GM23338 (cell line): ENCODE measurements around the gene GAPVD1. TPM values are rescaled to one million over a fixed set of nuclear protein-coding genes. Genes with fewer than 3 reads are reported as not detected.

Experiments
- ATAC-seq: fragments of 200-7000 bp; cut with Tn5 transposase; 3 replicates; pipeline ENCODE4 v1.9.1; 2020
- DNase-seq: peaks from one replicate; pipeline ENCODE4 v3.0.0-alpha.2; 2015; ENCODE audit warnings: low spot score
- H2AFZ ChIP-seq: fragments of 200-600 bp; sonication (generic); 2 replicates; pipeline ENCODE4 v1.8.0; 2016; ENCODE audit warnings: antibody characterized with exemption, mild to moderate bottlenecking, moderate library complexity
- H3F3A ChIP-seq: fragments of 200-600 bp; sonication (generic); replicated peaks from 2 replicates; pipeline ENCODE4 v1.8.0; 2017; ENCODE audit warnings: antibody characterized with exemption, mixed run types, low read depth
- H3K27ac ChIP-seq: fragments of 200-600 bp; sonication (generic); 2 replicates; pipeline ENCODE4 v1.6.1; 2016; ENCODE audit warnings: low read depth
- H3K27me3 ChIP-seq: fragments of 200-600 bp; sonication (generic); 2 replicates; pipeline ENCODE4 v1.8.0; 2016; ENCODE audit warnings: mild to moderate bottlenecking, mixed run types, moderate library complexity; ENCODE audit not compliant: insufficient read depth
- H3K36me3 ChIP-seq: fragments of 200-600 bp; sonication (generic); 2 replicates; pipeline ENCODE4 v1.8.0; 2016; ENCODE audit warnings: mild to moderate bottlenecking; ENCODE audit not compliant: insufficient read depth
- H3K4me1 ChIP-seq: fragments of 200-600 bp; sonication (generic); 2 replicates; pipeline ENCODE4 v1.8.0; 2016; ENCODE audit warnings: mild to moderate bottlenecking, moderate library complexity; ENCODE audit not compliant: insufficient read depth
- H3K4me2 ChIP-seq: fragments of 200-600 bp; sonication (generic); 2 replicates; pipeline ENCODE4 v1.7.1; 2017; ENCODE audit warnings: mixed run types
- H3K4me3 ChIP-seq: fragments of 200-600 bp; sonication (generic); 2 replicates; pipeline ENCODE4 v1.6.1; 2016; ENCODE audit warnings: mixed run types
- H3K79me2 ChIP-seq: fragments of 200-600 bp; sonication (generic); replicated peaks from 2 replicates; pipeline ENCODE4 v1.8.0; 2017; ENCODE audit warnings: mild to moderate bottlenecking; ENCODE audit not compliant: insufficient read depth
- H3K9me2 ChIP-seq: fragments of 200-600 bp; sonication (generic); 2 replicates; pipeline ENCODE4 v1.8.0; 2017; ENCODE audit not compliant: insufficient read depth
- H4K20me1 ChIP-seq: fragments of 200-600 bp; sonication (generic); replicated peaks from 2 replicates; pipeline ENCODE4 v1.8.0; 2017; ENCODE audit warnings: mild to moderate bottlenecking; ENCODE audit not compliant: insufficient read depth
- H3K27ac Mint-ChIP-seq: 2 replicates; pipeline ENCODE4 v1.8.0; 2020; ENCODE audit warnings: inconsistent platforms, mild to moderate bottlenecking, moderate library complexity, mixed read lengths
- H3K27me3 Mint-ChIP-seq: 3 replicates; pipeline ENCODE4 v1.8.0; 2022; ENCODE audit warnings: low read depth, mild to moderate bottlenecking, moderate library complexity, mixed read lengths, inconsistent platforms; ENCODE audit not compliant: insufficient read depth, poor library complexity
- H3K36me3 Mint-ChIP-seq: 3 replicates; pipeline ENCODE4 v1.8.0; 2021; ENCODE audit warnings: low read depth, mild to moderate bottlenecking, inconsistent platforms, moderate library complexity, mixed read lengths
- H3K4me1 Mint-ChIP-seq: 3 replicates; pipeline ENCODE4 v1.8.0; 2020; ENCODE audit warnings: mild to moderate bottlenecking, inconsistent platforms, mixed read lengths
- H3K4me3 Mint-ChIP-seq: 3 replicates; pipeline ENCODE4 v1.8.0; 2021; ENCODE audit warnings: moderate library complexity, mild to moderate bottlenecking, inconsistent platforms, mixed read lengths
- H3K9me3 Mint-ChIP-seq: 3 replicates; pipeline ENCODE4 v1.8.0; 2020; ENCODE audit warnings: moderate library complexity, mild to moderate bottlenecking, inconsistent platforms, mixed read lengths
- CREB1 ChIP-seq: fragments of 250-450 bp; sonication (Bioruptor Pico); IDR thresholded peaks from 2 replicates; pipeline ENCODE4 v1.5.0; 2020; ENCODE audit warnings: low read depth, mild to moderate bottlenecking, moderate library complexity
- EZH2 ChIP-seq: fragments of 200-600 bp; sonication (generic); IDR thresholded peaks from one replicate; pipeline ENCODE4 v1.8.0; 2017; ENCODE audit warnings: antibody characterized with exemption, mild to moderate bottlenecking, low read depth; ENCODE audit not compliant: unreplicated experiment
- EZH2phosphoT487 ChIP-seq: fragments of 200-600 bp; sonication (generic); IDR thresholded peaks from one replicate; pipeline ENCODE4 v1.8.1; 2018; ENCODE audit warnings: antibody characterized with exemption; ENCODE audit not compliant: unreplicated experiment
- JUNB ChIP-seq: IDR thresholded peaks from one replicate; pipeline ENCODE4 v1.6.1; 2016; ENCODE audit warnings: antibody characterized with exemption; ENCODE audit not compliant: unreplicated experiment
- NANOG ChIP-seq: IDR thresholded peaks from 2 replicates; pipeline ENCODE4 v1.6.1; 2016; ENCODE audit warnings: antibody characterized with exemption, borderline replicate concordance
- POLR2AphosphoS5 ChIP-seq: IDR thresholded peaks from 2 replicates; pipeline ENCODE4 v1.6.1; 2016; ENCODE audit warnings: antibody characterized with exemption, low read depth
- STAT1 ChIP-seq: IDR thresholded peaks from one replicate; pipeline ENCODE4 v1.6.1; 2016; ENCODE audit warnings: antibody characterized with exemption; ENCODE audit not compliant: unreplicated experiment
- ZNF114 ChIP-seq: fragments of 250-450 bp; sonication (Bioruptor Pico); IDR thresholded peaks from 2 replicates; pipeline ENCODE4 v1.5.0; 2020; ENCODE audit warnings: mild to moderate bottlenecking, moderate library complexity
- ZNF331 ChIP-seq: fragments of 250-450 bp; sonication (Bioruptor Pico); IDR thresholded peaks from 2 replicates; pipeline ENCODE4 v1.5.0; 2020; ENCODE audit warnings: low read depth, mild to moderate bottlenecking, moderate library complexity
- polyA plus RNA-seq: library from polyadenylated mRNA; unstranded; fragments of >200 nt; fragmentation: Nextera tagmentation; extraction: Ambion mirVana; gene quantifications from 2 replicates; pipeline ENCODE4 v1.2.1, GENCODE V29; 2016
- total RNA-seq: library from RNA; depleted of rRNA; stranded (reverse); fragments of >200 nt; shearing (Covaris generic); gene quantifications from 2 replicates; pipeline ENCODE4 v1.2.3, GENCODE V29; 2014
- TF ChIP-seq, protein P1 (sequence below): IDR thresholded peaks from 2 replicates; pipeline ENCODE4 v1.6.1; 2016; ENCODE audit warnings: antibody characterized with exemption
- TF ChIP-seq, protein P2 (sequence below), 2 experiments: fragments of 200-600 bp in 1 of 2; sonication (generic) in 1 of 2; conservative IDR thresholded peaks; 2 replicates each; pipeline versions ENCODE4 v1.5.1 to v1.6.1; 2016 to 2017; ENCODE audit warnings: antibody characterized with exemption in 2 of 2, low read depth in 2 of 2, mild to moderate bottlenecking in 2 of 2, moderate library complexity in 1 of 2
- TF ChIP-seq, protein P3 (sequence below): fragments of 250-450 bp; sonication (Bioruptor Pico); IDR thresholded peaks from 2 replicates; pipeline ENCODE4 v1.5.0; 2020; ENCODE audit warnings: mild to moderate bottlenecking, moderate library complexity
- TF ChIP-seq, protein P4 (sequence below): IDR thresholded peaks from one replicate; pipeline ENCODE4 v1.6.1; 2018; ENCODE audit warnings: antibody characterized with exemption; ENCODE audit not compliant: unreplicated experiment

The GAPVD1 gene
- total and polyA plus RNA-seq, 2 experiments from 2014 or later: 19.2 to 34.6 TPM

DNA sequence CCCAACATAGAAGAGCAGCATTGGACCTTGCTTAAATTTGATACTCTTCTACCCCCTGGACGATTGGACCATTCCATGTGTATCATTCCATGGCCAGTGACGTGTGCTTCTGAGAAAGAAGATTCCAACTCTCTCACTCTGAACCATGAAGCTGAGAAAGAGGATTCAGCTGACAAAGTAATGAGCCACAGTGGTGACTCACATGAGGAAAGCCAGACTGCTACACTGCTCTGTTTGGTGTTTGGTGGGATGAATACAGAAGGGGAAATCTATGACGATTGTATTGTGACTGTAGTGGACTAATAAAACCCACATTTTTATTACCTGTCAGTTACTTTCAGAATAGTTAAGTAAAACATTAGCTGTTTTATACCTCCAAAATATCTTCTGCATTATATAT lies 27.9 kb upstream of the GAPVD1 start:
- 0 out of 2 replicates have a peak overlapping the region, but pooled peaks have one; percentile 75 for H3K27ac ChIP-seq
- peaks cover 39% of the 10 kb centered on the region for H3F3A ChIP-seq
- no peaks in the 10 kb centered on the region for H3K27me3 ChIP-seq
- TF ChIP-seq, protein P1, sequence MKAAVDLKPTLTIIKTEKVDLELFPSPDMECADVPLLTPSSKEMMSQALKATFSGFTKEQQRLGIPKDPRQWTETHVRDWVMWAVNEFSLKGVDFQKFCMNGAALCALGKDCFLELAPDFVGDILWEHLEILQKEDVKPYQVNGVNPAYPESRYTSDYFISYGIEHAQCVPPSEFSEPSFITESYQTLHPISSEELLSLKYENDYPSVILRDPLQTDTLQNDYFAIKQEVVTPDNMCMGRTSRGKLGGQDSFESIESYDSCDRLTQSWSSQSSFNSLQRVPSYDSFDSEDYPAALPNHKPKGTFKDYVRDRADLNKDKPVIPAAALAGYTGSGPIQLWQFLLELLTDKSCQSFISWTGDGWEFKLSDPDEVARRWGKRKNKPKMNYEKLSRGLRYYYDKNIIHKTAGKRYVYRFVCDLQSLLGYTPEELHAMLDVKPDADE: no peak
- TF ChIP-seq, protein P2, sequence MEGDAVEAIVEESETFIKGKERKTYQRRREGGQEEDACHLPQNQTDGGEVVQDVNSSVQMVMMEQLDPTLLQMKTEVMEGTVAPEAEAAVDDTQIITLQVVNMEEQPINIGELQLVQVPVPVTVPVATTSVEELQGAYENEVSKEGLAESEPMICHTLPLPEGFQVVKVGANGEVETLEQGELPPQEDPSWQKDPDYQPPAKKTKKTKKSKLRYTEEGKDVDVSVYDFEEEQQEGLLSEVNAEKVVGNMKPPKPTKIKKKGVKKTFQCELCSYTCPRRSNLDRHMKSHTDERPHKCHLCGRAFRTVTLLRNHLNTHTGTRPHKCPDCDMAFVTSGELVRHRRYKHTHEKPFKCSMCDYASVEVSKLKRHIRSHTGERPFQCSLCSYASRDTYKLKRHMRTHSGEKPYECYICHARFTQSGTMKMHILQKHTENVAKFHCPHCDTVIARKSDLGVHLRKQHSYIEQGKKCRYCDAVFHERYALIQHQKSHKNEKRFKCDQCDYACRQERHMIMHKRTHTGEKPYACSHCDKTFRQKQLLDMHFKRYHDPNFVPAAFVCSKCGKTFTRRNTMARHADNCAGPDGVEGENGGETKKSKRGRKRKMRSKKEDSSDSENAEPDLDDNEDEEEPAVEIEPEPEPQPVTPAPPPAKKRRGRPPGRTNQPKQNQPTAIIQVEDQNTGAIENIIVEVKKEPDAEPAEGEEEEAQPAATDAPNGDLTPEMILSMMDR (conservative IDR thresholded peaks at IDR 0.05; ENCODE audit: low read depth in 2 of 2): no peak
- TF ChIP-seq NANOG (no peak), JUNB (no peak), EZH2 (no peak), ZNF331 (no peak), ZNF114 (no peak), STAT1 (no peak), POLR2AphosphoS5 (no peak), EZH2phosphoT487 (no peak), CREB1 (CRISPR knock-in tag) (no peak)
- TF ChIP-seq, protein P3, sequence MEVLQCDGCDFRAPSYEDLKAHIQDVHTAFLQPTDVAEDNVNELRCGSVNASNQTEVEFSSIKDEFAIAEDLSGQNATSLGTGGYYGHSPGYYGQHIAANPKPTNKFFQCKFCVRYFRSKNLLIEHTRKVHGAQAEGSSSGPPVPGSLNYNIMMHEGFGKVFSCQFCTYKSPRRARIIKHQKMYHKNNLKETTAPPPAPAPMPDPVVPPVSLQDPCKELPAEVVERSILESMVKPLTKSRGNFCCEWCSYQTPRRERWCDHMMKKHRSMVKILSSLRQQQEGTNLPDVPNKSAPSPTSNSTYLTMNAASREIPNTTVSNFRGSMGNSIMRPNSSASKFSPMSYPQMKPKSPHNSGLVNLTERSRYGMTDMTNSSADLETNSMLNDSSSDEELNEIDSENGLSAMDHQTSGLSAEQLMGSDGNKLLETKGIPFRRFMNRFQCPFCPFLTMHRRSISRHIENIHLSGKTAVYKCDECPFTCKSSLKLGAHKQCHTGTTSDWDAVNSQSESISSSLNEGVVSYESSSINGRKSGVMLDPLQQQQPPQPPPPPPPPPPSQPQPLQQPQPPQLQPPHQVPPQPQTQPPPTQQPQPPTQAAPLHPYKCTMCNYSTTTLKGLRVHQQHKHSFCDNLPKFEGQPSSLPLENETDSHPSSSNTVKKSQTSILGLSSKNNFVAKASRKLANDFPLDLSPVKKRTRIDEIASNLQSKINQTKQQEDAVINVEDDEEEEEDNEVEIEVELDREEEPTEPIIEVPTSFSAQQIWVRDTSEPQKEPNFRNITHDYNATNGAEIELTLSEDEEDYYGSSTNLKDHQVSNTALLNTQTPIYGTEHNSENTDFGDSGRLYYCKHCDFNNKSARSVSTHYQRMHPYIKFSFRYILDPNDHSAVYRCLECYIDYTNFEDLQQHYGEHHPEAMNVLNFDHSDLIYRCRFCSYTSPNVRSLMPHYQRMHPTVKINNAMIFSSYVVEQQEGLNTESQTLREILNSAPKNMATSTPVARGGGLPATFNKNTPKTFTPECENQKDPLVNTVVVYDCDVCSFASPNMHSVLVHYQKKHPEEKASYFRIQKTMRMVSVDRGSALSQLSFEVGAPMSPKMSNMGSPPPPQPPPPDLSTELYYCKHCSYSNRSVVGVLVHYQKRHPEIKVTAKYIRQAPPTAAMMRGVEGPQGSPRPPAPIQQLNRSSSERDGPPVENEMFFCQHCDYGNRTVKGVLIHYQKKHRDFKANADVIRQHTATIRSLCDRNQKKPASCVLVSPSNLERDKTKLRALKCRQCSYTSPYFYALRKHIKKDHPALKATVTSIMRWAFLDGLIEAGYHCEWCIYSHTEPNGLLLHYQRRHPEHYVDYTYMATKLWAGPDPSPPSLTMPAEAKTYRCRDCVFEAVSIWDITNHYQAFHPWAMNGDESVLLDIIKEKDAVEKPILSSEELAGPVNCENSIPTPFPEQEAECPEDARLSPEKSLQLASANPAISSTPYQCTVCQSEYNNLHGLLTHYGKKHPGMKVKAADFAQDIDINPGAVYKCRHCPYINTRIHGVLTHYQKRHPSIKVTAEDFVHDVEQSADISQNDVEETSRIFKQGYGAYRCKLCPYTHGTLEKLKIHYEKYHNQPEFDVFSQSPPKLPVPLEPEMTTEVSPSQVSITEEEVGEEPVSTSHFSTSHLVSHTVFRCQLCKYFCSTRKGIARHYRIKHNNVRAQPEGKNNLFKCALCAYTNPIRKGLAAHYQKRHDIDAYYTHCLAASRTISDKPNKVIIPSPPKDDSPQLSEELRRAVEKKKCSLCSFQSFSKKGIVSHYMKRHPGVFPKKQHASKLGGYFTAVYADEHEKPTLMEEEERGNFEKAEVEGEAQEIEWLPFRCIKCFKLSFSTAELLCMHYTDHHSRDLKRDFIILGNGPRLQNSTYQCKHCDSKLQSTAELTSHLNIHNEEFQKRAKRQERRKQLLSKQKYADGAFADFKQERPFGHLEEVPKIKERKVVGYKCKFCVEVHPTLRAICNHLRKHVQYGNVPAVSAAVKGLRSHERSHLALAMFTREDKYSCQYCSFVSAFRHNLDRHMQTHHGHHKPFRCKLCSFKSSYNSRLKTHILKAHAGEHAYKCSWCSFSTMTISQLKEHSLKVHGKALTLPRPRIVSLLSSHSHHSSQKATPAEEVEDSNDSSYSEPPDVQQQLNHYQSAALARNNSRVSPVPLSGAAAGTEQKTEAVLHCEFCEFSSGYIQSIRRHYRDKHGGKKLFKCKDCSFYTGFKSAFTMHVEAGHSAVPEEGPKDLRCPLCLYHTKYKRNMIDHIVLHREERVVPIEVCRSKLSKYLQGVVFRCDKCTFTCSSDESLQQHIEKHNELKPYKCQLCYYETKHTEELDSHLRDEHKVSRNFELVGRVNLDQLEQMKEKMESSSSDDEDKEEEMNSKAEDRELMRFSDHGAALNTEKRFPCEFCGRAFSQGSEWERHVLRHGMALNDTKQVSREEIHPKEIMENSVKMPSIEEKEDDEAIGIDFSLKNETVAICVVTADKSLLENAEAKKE (CRISPR knock-in tag): no peak
- TF ChIP-seq, protein P4, sequence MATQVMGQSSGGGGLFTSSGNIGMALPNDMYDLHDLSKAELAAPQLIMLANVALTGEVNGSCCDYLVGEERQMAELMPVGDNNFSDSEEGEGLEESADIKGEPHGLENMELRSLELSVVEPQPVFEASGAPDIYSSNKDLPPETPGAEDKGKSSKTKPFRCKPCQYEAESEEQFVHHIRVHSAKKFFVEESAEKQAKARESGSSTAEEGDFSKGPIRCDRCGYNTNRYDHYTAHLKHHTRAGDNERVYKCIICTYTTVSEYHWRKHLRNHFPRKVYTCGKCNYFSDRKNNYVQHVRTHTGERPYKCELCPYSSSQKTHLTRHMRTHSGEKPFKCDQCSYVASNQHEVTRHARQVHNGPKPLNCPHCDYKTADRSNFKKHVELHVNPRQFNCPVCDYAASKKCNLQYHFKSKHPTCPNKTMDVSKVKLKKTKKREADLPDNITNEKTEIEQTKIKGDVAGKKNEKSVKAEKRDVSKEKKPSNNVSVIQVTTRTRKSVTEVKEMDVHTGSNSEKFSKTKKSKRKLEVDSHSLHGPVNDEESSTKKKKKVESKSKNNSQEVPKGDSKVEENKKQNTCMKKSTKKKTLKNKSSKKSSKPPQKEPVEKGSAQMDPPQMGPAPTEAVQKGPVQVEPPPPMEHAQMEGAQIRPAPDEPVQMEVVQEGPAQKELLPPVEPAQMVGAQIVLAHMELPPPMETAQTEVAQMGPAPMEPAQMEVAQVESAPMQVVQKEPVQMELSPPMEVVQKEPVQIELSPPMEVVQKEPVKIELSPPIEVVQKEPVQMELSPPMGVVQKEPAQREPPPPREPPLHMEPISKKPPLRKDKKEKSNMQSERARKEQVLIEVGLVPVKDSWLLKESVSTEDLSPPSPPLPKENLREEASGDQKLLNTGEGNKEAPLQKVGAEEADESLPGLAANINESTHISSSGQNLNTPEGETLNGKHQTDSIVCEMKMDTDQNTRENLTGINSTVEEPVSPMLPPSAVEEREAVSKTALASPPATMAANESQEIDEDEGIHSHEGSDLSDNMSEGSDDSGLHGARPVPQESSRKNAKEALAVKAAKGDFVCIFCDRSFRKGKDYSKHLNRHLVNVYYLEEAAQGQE: no peak
- H3K4me3 ChIP-seq: no peak overlapping the region
- H3K27ac Mint-ChIP-seq: no peak overlapping the region
- 0 out of 2 replicates have a peak, but pooled peaks cover 4% of the 10 kb centered on the region for H3K4me1 ChIP-seq
- peaks cover 5% of the 10 kb centered on the region for H3K27me3 Mint-ChIP-seq
- H3K36me3 Mint-ChIP-seq: peaks cover 60% of the 10 kb centered on the region
- no peaks in the 10 kb centered on the region for H3K9me3 Mint-ChIP-seq
- no peaks in the 10 kb centered on the region for H3K9me2 ChIP-seq
- H3K79me2 ChIP-seq: peaks cover 25% of the 10 kb centered on the region
- peaks cover 30% of the 10 kb centered on the region for H3K36me3 ChIP-seq
- H4K20me1 ChIP-seq: peaks cover 31% of the 10 kb centered on the region
- DNase-seq (no peak), ATAC-seq (no peak)
- peaks cover 5% of the 10 kb centered on the region for H3K4me1 Mint-ChIP-seq
- no peak overlapping the region for H2AFZ ChIP-seq
- no peak overlapping the region for H3K4me2 ChIP-seq
- H3K4me3 Mint-ChIP-seq: no peak overlapping the region
